ENCODE data around the gene PLEKHO1.

PLEKHO1 gene, protein sequence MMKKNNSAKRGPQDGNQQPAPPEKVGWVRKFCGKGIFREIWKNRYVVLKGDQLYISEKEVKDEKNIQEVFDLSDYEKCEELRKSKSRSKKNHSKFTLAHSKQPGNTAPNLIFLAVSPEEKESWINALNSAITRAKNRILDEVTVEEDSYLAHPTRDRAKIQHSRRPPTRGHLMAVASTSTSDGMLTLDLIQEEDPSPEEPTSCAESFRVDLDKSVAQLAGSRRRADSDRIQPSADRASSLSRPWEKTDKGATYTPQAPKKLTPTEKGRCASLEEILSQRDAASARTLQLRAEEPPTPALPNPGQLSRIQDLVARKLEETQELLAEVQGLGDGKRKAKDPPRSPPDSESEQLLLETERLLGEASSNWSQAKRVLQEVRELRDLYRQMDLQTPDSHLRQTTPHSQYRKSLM

DNA sequence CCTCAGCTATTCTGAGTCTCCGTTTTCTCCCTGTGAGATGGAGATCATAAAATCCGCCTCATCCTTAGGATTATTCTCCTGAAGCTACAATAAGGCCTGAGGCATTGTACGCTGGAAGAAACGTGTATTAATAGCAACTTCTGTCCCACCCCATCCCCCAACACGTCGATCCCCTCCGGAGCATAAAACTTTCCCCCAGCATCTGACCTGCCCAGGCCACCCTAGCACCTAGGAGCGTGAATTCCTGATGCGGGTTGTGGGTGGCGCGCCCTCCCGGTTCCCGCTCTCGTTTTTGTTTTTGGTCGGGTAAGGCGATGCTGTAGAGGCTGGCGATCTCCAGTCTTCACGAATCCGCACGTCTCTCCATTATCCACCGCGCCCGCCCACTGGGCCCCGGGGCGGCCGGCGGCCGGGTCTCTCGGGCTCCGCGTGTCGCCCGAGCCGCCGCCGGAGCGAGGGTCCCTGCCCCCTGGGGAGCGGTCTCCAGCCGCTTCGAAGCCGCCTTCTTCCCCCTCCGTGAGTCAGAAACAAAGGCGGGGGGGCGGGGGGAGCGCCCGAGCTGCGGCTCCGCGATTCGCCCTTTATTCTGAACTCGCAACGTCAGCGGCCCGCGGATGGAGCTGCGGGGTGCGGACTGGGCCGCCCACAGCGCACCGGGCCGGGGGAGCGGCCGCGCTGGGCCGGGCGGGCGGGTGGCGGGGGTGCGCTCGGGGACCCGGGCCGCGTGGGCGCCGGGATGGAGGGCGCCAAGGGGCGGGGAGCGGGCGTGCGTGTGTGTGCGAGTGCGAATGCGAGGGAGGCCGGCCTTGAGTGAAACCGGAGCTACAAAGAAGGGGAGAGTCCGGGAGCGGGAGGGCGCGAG lies at the start of gene PLEKHO1:
Gene PLEKHO1 (plus strand): TSS at position 646 of the 862 bp plus-strand sequence. CDS start 342 bp downstream, outside the sequence.
- DNase-seq (ENCODE audit: low spot score in 2 of 2) (peak; percentile 56 to 66), ATAC-seq (ENCODE audit: low read depth) (peak; percentile 81)
- no peaks in the 10 kb centered on the region for H3K27me3 Mint-ChIP-seq
- peaks cover 23% of the 10 kb centered on the region for H3K36me3 Mint-ChIP-seq
- H3K27ac Mint-ChIP-seq, result peak within 1 kb of the TSS; percentile 94
- H3K4me1 Mint-ChIP-seq, result peaks cover 57% of the 10 kb centered on the region
- peak within 1 kb of the TSS; percentile 99 for H3K4me3 Mint-ChIP-seq
- H3K9me3 Mint-ChIP-seq, result no peaks in the 10 kb centered on the region

- Mint-ChIP-seq H3K9me3 (no peaks in the 10 kb centered on the region), H3K27me3 (no peaks in the 10 kb centered on the region), H3K27ac (no peak overlapping the region), H3K36me3 (peaks cover 11% of the 10 kb centered on the region), H3K4me3 (no peak overlapping the region), H3K4me1 (peaks cover 6% of the 10 kb centered on the region)
- no peak for DNase-seq (ENCODE audit: low spot score in 2 of 2)
- no peak for ATAC-seq (ENCODE audit: low read depth)
Measured at GRCh38 chr1:150102986-150103385, 46.7 kb upstream of the PLEKHO1 start.

GRCh38 chr1:150106341-150106740 lies 43.4 kb upstream of the PLEKHO1 start:
- no peak for ATAC-seq (ENCODE audit: low read depth)
- peaks cover 12% of the 10 kb centered on the region for H3K36me3 Mint-ChIP-seq
- no peaks in the 10 kb centered on the region for H3K9me3 Mint-ChIP-seq
- H3K27me3 Mint-ChIP-seq, result no peaks in the 10 kb centered on the region
- H3K4me3 Mint-ChIP-seq, result no peak overlapping the region
- peak overlapping the region; percentile 0 for H3K27ac Mint-ChIP-seq
- no peak for DNase-seq (ENCODE audit: low spot score in 2 of 2)
- peaks cover 13% of the 10 kb centered on the region for H3K4me1 Mint-ChIP-seq

DNA sequence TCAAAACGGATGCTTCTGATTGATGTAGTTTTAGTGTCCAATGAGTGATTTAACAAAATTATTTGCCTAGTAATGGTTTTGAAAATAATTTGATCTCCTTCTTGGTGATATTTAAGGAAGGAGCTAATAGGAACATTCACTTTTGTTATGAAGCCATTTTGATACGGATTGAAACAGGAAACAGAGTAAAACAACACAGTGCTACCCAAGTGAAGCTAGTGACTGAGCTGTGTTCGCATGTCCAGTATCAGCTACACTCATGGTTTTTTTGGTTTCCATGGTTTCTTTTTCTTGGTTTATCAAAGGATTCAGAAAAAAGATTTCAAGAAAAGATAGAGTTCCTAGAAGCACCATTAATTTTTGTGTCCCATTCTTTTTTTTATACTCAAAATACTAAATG lies 40.1 kb upstream of the PLEKHO1 start:
- Mint-ChIP-seq H3K9me3 (no peaks in the 10 kb centered on the region), H3K4me1 (peaks cover 13% of the 10 kb centered on the region), H3K27ac (peak overlapping the region; percentile 62), H3K4me3 (peak overlapping the region; percentile 7), H3K27me3 (no peaks in the 10 kb centered on the region), H3K36me3 (peaks cover 12% of the 10 kb centered on the region)
- DNase-seq (ENCODE audit: low spot score in 2 of 2), result no peak
- ATAC-seq (ENCODE audit: low read depth), result peak; percentile 65

DNA sequence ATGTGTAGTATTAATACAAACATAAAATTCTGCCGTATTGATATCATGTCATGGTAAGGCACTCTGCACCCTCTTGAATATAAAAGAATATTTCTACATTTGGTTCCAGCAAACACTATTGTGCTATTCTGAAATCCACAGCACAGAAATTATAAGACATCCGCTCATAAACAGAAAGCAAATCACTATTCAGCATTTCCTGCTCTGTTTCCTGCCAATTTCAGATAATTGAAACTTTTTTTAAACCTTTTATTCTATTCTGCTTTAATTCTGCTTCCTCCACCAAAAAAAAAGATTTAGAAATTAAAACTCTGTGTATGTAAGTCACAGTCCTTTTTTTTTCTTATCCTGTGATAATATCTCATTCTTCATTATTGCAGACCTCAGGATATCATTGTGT lies 39.6 kb upstream of the PLEKHO1 start:
- Mint-ChIP-seq H3K27me3 (no peaks in the 10 kb centered on the region), H3K9me3 (peaks cover 2% of the 10 kb centered on the region), H3K4me1 (peaks cover 13% of the 10 kb centered on the region), H3K27ac (no peak overlapping the region), H3K4me3 (peak overlapping the region; percentile 24), H3K36me3 (peaks cover 13% of the 10 kb centered on the region)
- ATAC-seq (ENCODE audit: low read depth) (no peak), DNase-seq (ENCODE audit: low spot score in 2 of 2) (no peak)

- peaks cover 6% of the 10 kb centered on the region for H3K9me3 Mint-ChIP-seq
- ATAC-seq (ENCODE audit: low read depth) (no peak), DNase-seq (ENCODE audit: low spot score in 2 of 2) (no peak)
- H3K36me3 Mint-ChIP-seq, result peaks cover 19% of the 10 kb centered on the region
- H3K4me1 Mint-ChIP-seq, result peaks cover 9% of the 10 kb centered on the region
- H3K27me3 Mint-ChIP-seq, result no peaks in the 10 kb centered on the region
- no peak overlapping the region for H3K27ac Mint-ChIP-seq
- H3K4me3 Mint-ChIP-seq, result no peak overlapping the region
Measured at GRCh38 chr1:150111670-150112069, 38.0 kb upstream of the PLEKHO1 start.

GRCh38 chr1:150115121-150115520 lies 34.6 kb upstream of the PLEKHO1 start:
- no peak for DNase-seq (ENCODE audit: low spot score in 2 of 2)
- no peaks in the 10 kb centered on the region for H3K27me3 Mint-ChIP-seq
- H3K9me3 Mint-ChIP-seq, result peaks cover 6% of the 10 kb centered on the region
- H3K27ac Mint-ChIP-seq, result no peak overlapping the region
- ATAC-seq (ENCODE audit: low read depth), result no peak
- H3K4me1 Mint-ChIP-seq, result no peaks in the 10 kb centered on the region
- no peak overlapping the region for H3K4me3 Mint-ChIP-seq
- peaks cover 18% of the 10 kb centered on the region for H3K36me3 Mint-ChIP-seq

DNA sequence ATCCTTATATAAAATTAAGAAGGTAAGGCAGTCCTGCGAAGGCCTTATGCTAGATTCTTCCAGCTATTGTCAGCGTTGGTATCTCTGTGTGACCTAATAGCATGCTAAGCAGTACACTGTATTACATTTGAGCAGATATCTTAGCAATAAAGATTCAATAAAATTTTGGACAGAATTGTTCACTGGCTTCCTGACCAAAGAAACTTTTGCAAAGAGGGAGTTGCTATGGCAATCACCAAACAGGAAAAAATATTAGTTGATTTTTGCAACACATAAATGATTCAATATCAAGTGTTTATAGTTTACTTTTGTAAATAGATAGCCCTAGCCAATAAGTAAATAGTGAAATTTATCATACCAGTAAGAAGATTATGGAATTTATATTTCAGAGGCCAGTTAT lies 31.0 kb upstream of the PLEKHO1 start:
- Mint-ChIP-seq H3K27ac (no peak overlapping the region), H3K27me3 (no peaks in the 10 kb centered on the region), H3K4me1 (peaks cover 3% of the 10 kb centered on the region), H3K4me3 (no peak overlapping the region), H3K9me3 (peaks cover 6% of the 10 kb centered on the region), H3K36me3 (peaks cover 19% of the 10 kb centered on the region)
- DNase-seq (ENCODE audit: low spot score in 2 of 2), result no peak
- ATAC-seq (ENCODE audit: low read depth), result no peak

DNA sequence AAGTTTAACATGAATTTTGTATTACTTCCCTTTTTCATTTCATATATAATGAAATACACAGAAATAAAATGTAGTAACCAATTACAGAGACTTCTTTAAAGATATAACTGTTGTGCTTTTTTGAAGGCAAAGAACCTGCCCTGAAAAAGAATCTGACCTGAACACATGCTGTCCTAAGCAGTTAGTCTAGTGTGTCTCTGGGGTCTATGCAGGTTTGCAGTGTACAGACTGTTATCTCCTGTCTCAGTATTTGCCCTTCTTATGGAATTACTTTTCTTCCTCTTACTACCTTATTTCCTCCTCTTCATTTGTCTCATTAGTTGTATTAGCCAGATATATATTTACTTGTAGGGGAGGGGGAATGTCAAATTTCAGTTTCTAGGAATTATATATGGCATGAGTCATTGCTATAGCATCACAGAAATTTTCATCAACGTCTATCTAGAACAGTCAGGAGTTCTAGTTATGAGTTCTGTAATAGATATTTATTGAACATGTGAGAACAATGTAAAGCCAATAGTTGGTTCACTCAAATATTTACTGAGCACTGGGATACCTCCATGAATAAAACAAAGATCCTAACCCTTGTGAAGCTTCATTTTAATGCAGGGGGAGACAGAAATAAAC lies 28.4 kb upstream of the PLEKHO1 start:
- peak overlapping the region; percentile 51 for H3K27ac Mint-ChIP-seq
- peaks cover 3% of the 10 kb centered on the region for H3K4me1 Mint-ChIP-seq
- H3K9me3 Mint-ChIP-seq, result no peaks in the 10 kb centered on the region
- DNase-seq (ENCODE audit: low spot score in 2 of 2), result no peak
- H3K36me3 Mint-ChIP-seq, result peaks cover 9% of the 10 kb centered on the region
- H3K27me3 Mint-ChIP-seq, result no peaks in the 10 kb centered on the region
- no peak for ATAC-seq (ENCODE audit: low read depth)
- no peak overlapping the region for H3K4me3 Mint-ChIP-seq

GRCh38 chr1:150126811-150127210 lies 22.9 kb upstream of the PLEKHO1 start:
- DNase-seq (ENCODE audit: low spot score in 2 of 2) (no peak), ATAC-seq (ENCODE audit: low read depth) (no peak)
- H3K27me3 Mint-ChIP-seq, result no peaks in the 10 kb centered on the region
- H3K4me1 Mint-ChIP-seq, result no peaks in the 10 kb centered on the region
- H3K27ac Mint-ChIP-seq, result no peak overlapping the region
- H3K4me3 Mint-ChIP-seq, result no peak overlapping the region
- no peaks in the 10 kb centered on the region for H3K9me3 Mint-ChIP-seq
- H3K36me3 Mint-ChIP-seq, result peaks cover 9% of the 10 kb centered on the region

DNA sequence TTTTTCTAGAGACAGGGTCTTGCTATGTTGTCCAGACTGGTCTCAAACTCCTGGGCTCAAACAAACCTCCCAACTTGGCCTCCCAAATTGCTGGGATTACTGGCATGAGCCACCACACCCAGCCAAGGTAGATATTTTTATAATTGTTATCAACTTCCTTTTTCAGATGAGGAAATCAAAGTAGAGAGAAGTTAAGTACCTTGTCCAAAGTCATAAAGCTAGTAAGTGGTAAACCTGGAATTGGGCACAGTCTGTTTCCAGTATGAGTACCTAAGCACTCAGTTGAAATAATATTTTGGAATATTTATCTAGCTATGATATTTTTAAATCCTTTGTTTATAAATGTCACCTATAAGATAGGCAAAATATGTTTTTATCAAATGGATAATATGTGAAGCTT lies 22.3 kb upstream of the PLEKHO1 start:
- no peak for DNase-seq (ENCODE audit: low spot score in 2 of 2)
- Mint-ChIP-seq H3K27ac (no peak overlapping the region), H3K4me3 (no peak overlapping the region), H3K9me3 (no peaks in the 10 kb centered on the region), H3K27me3 (no peaks in the 10 kb centered on the region), H3K4me1 (no peaks in the 10 kb centered on the region), H3K36me3 (peaks cover 4% of the 10 kb centered on the region)
- ATAC-seq (ENCODE audit: low read depth), result no peak

DNA sequence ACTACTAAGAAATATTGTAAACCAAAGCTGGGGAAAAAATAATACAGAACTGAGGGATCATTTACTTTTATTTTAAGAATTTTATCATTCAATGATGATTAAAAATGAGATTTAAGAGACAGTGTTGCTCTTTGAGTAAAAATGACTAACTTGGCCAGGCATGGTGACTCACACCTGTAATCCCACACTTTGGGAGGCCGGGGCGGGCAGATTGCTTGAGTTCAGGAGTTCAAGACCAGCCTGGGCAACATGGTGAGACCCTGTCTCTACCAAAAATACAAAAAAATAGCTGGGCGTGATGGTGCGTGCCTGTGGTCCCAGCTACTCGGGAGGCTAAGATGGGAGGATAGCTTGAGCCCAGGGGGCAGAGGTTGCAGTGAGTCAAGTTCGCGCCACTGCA lies 21.8 kb upstream of the PLEKHO1 start:
- Mint-ChIP-seq H3K4me1 (no peaks in the 10 kb centered on the region), H3K27me3 (no peaks in the 10 kb centered on the region), H3K9me3 (no peaks in the 10 kb centered on the region), H3K36me3 (peaks cover 4% of the 10 kb centered on the region), H3K4me3 (no peak overlapping the region), H3K27ac (no peak overlapping the region)
- no peak for ATAC-seq (ENCODE audit: low read depth)
- no peak for DNase-seq (ENCODE audit: low spot score in 2 of 2)

GRCh38 chr1:150132372-150132771 lies 17.3 kb upstream of the PLEKHO1 start:
- ATAC-seq (ENCODE audit: low read depth), result no peak
- no peak overlapping the region for H3K27ac Mint-ChIP-seq
- H3K4me3 Mint-ChIP-seq, result no peak overlapping the region

GRCh38 chr1:150134537-150134936 lies 15.2 kb upstream of the PLEKHO1 start:
- ATAC-seq (ENCODE audit: low read depth) (no peak), DNase-seq (ENCODE audit: low spot score in 2 of 2) (no peak)
- H3K36me3 Mint-ChIP-seq, result peaks cover 4% of the 10 kb centered on the region
- no peaks in the 10 kb centered on the region for H3K27me3 Mint-ChIP-seq
- no peak overlapping the region for H3K27ac Mint-ChIP-seq
- H3K9me3 Mint-ChIP-seq, result no peaks in the 10 kb centered on the region
- H3K4me1 Mint-ChIP-seq, result no peaks in the 10 kb centered on the region
- H3K4me3 Mint-ChIP-seq, result no peak overlapping the region

More at GRCh38 chr1:150132372-150132771, 17.3 kb upstream of the PLEKHO1 start:
- DNase-seq (ENCODE audit: low spot score in 2 of 2), result no peak
- Mint-ChIP-seq H3K36me3 (peaks cover 4% of the 10 kb centered on the region), H3K4me1 (no peaks in the 10 kb centered on the region), H3K27me3 (no peaks in the 10 kb centered on the region), H3K9me3 (no peaks in the 10 kb centered on the region)
